ENCODE data around the gene KCNIP3. TPM values are rescaled to one million over a fixed set of nuclear protein-coding genes. Genes with fewer than 3 reads are reported as not detected.

Gene KCNIP3
- total RNA-seq, 1 experiment from 2014 or later = 19.1 TPM

DNA sequence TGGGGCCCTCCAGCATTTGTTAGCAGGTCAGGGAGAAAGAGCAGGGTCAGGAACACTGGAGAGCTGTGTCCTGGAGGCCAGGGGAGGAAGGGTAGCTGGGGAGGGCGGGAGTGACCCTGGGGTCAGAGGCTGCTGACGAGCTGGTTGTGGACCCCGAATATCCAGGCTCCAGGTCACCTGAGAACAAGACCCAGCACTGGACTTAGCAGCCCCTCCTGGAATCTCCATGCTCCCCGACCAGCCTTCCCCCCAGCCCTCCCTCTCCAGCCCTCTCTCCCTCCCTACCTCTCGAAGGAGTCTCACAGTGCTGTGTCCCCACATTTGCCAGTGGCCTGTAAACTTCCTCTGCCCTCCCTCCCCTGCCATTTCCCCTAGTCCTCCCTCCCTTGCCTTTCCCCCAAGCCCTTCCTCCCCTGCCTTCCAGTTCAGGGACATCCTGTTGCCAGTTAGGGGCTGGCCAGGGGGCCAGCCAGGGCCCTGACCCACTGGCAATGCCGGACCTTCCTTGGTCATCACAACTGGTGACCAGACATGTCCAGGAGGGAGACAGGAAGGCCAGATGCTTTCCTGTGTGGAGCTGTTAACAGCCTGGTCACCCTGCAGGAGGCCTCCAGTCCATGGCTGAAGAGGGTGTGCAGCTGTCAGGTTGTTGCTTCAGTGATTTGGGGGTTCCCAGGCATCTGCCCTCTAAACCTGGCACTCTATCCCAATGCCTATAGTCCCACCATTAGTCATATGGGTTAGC, 55.3 kb downstream of the KCNIP3 start:
- Histone ChIP-seq H3K27me3 (ENCODE audit: low read length) (no peaks in the 10 kb centered on the region), H3K36me3 (ENCODE audit: low read depth, low read length) (no peaks in the 10 kb centered on the region), H3K9me3 (ENCODE audit: low read length) (no peaks in the 10 kb centered on the region), H3K4me3 (ENCODE audit: low read length) (no peak overlapping the region), H3K79me2 (ENCODE audit: low read length) (no peaks in the 10 kb centered on the region), H2AFZ (ENCODE audit: low read length) (no peak overlapping the region), H3K27ac (ENCODE audit: low read length) (no peak overlapping the region), H3K9ac (ENCODE audit: low read length) (no peak overlapping the region), H4K20me1 (ENCODE audit: low read length) (no peaks in the 10 kb centered on the region), H3K4me1 (ENCODE audit: insufficient read depth, low read length) (no peaks in the 10 kb centered on the region), H3K9me2 (replicated peaks; ENCODE audit: low read length) (no peaks in the 10 kb centered on the region), H3K4me2 (ENCODE audit: low read length) (no peak overlapping the region), H3F3A (ENCODE audit: low read length, unreplicated experiment) (no peaks in the 10 kb centered on the region)
- intact Hi-C loops (cut with micrococcal nuclease) = no loop called here
- ATAC-seq (no peak), DNase-seq (no peak)
- no TSS peak for BruUV-seq (replicated peaks)
- ChIA-PET POLR2A (ENCODE audit: unreplicated experiment) (interaction anchor here (0.6 kb wide), 1 partner anchor 31 kb away, joined by 7 read pairs; no protein-coding TSS in a partner anchor), CTCF (no interaction called here)
- TF ChIP-seq EZH2 (IDR thresholded peaks at IDR 0.05; ENCODE audit: low read length, unreplicated experiment) (no peak), EZH2phosphoT487 (IDR thresholded peaks at IDR 0.05; ENCODE audit: borderline replicate concordance, low read length) (no peak), CTCF (conservative IDR thresholded peaks at IDR 0.05; ENCODE audit: low read depth, low read length) (no peak)

DNA sequence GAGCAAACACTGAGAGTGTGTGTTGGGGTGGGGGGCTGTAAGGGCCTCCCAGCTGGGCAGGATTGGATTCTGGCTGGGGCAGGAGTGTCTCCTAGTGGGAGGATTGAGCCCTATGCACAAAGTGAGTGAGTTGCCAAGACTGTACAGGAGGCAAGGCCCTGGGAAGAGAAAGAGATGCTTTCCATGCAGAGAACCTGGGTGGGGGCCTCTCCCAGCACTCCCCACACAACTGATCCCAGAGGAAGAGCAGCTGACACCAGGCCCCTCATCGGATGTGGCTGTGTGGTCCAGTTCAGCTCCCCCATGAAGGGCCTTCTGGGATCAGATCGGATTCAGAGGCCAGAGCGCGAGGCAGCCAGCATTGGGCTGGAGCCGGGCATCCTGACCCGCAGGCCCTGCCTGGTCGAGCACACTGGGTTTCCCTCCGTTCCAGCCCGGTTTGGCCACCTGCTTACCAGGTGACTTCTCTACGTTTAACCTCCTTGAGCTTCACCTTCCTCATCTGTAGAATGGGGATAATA, 56.0 kb downstream of the KCNIP3 start:
- POLR2A ChIA-PET (ENCODE audit: unreplicated experiment) = no interaction called here
- Histone ChIP-seq H3K4me2 (ENCODE audit: low read length) (no peak overlapping the region), H3K27me3 (ENCODE audit: low read length) (no peaks in the 10 kb centered on the region), H3F3A (ENCODE audit: low read length, unreplicated experiment) (no peaks in the 10 kb centered on the region), H3K79me2 (ENCODE audit: low read length) (no peaks in the 10 kb centered on the region), H3K9me3 (ENCODE audit: low read length) (no peaks in the 10 kb centered on the region), H3K9ac (ENCODE audit: low read length) (no peak overlapping the region), H4K20me1 (ENCODE audit: low read length) (no peaks in the 10 kb centered on the region), H3K4me3 (ENCODE audit: low read length) (no peak overlapping the region), H3K9me2 (replicated peaks; ENCODE audit: low read length) (no peaks in the 10 kb centered on the region), H3K27ac (ENCODE audit: low read length) (no peak overlapping the region), H3K36me3 (ENCODE audit: low read depth, low read length) (no peaks in the 10 kb centered on the region), H2AFZ (ENCODE audit: low read length) (no peak overlapping the region), H3K4me1 (ENCODE audit: insufficient read depth, low read length) (no peaks in the 10 kb centered on the region)
- TF ChIP-seq EZH2phosphoT487 (IDR thresholded peaks at IDR 0.05; ENCODE audit: borderline replicate concordance, low read length) = no peak
- TF ChIP-seq EZH2 (IDR thresholded peaks at IDR 0.05; ENCODE audit: low read length, unreplicated experiment) = no peak
- no peak for TF ChIP-seq CTCF (conservative IDR thresholded peaks at IDR 0.05; ENCODE audit: low read depth, low read length)
- CTCF ChIA-PET = no interaction called here
- ATAC-seq (no peak), DNase-seq (no peak)
- intact Hi-C loops (cut with micrococcal nuclease) = no loop called here
- no TSS peak for BruUV-seq (replicated peaks)
